Ishikawa (cell line): ENCODE data around the gene CDNF.

Experiments
- CREB1 ChIP-seq: IDR thresholded peaks from 2 replicates; pipeline ENCODE4 v1.6.1; 2012; ENCODE audit warnings: low read depth
- EGR1 ChIP-seq: IDR thresholded peaks from 2 replicates; pipeline ENCODE4 v1.6.1; 2012
- EP300 ChIP-seq: IDR thresholded peaks from 2 replicates; pipeline ENCODE4 v1.6.1; 2012; ENCODE audit warnings: borderline replicate concordance
- FOXM1 ChIP-seq: IDR thresholded peaks from 2 replicates; pipeline ENCODE4 v1.6.1; 2012; ENCODE audit warnings: low read depth, borderline replicate concordance
- MAX ChIP-seq: IDR thresholded peaks from 2 replicates; pipeline ENCODE4 v1.6.1; 2012
- NFIC ChIP-seq: IDR thresholded peaks from 2 replicates; pipeline ENCODE4 v1.6.1; 2012
- RAD21 ChIP-seq: IDR thresholded peaks from 2 replicates; pipeline ENCODE4 v1.6.1; 2012; ENCODE audit warnings: low read depth
- TAF1 ChIP-seq: IDR thresholded peaks from 2 replicates; pipeline ENCODE4 v1.6.1; 2012; ENCODE audit warnings: low read depth, mild to moderate bottlenecking
- TEAD4 ChIP-seq: IDR thresholded peaks from 2 replicates; pipeline ENCODE4 v1.6.1; 2012
- ZBTB7A ChIP-seq: IDR thresholded peaks from 2 replicates; pipeline ENCODE4 v1.6.1; 2012; ENCODE audit warnings: low read depth
- TF ChIP-seq, protein P1 (sequence below): IDR thresholded peaks from 2 replicates; pipeline ENCODE4 v1.6.1; 2012; ENCODE audit warnings: low read depth, mild to moderate bottlenecking
- TF ChIP-seq, protein P2 (sequence below): IDR thresholded peaks from 2 replicates; pipeline ENCODE4 v1.6.1; 2012

- TF ChIP-seq, protein P1, sequence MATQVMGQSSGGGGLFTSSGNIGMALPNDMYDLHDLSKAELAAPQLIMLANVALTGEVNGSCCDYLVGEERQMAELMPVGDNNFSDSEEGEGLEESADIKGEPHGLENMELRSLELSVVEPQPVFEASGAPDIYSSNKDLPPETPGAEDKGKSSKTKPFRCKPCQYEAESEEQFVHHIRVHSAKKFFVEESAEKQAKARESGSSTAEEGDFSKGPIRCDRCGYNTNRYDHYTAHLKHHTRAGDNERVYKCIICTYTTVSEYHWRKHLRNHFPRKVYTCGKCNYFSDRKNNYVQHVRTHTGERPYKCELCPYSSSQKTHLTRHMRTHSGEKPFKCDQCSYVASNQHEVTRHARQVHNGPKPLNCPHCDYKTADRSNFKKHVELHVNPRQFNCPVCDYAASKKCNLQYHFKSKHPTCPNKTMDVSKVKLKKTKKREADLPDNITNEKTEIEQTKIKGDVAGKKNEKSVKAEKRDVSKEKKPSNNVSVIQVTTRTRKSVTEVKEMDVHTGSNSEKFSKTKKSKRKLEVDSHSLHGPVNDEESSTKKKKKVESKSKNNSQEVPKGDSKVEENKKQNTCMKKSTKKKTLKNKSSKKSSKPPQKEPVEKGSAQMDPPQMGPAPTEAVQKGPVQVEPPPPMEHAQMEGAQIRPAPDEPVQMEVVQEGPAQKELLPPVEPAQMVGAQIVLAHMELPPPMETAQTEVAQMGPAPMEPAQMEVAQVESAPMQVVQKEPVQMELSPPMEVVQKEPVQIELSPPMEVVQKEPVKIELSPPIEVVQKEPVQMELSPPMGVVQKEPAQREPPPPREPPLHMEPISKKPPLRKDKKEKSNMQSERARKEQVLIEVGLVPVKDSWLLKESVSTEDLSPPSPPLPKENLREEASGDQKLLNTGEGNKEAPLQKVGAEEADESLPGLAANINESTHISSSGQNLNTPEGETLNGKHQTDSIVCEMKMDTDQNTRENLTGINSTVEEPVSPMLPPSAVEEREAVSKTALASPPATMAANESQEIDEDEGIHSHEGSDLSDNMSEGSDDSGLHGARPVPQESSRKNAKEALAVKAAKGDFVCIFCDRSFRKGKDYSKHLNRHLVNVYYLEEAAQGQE: no peak
- TF ChIP-seq NFIC (no peak), TEAD4 (no peak), MAX (no peak), CREB1 (no peak), RAD21 (no peak), FOXM1 (no peak), EP300 (no peak), TAF1 (no peak), EGR1 (no peak), ZBTB7A (no peak)
- TF ChIP-seq, protein P2, sequence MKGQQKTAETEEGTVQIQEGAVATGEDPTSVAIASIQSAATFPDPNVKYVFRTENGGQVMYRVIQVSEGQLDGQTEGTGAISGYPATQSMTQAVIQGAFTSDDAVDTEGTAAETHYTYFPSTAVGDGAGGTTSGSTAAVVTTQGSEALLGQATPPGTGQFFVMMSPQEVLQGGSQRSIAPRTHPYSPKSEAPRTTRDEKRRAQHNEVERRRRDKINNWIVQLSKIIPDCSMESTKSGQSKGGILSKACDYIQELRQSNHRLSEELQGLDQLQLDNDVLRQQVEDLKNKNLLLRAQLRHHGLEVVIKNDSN: no peak
Observed at GRCh38 chr10:14772399-14772798, 65.4 kb downstream of the CDNF start.
